ENCODE results near the gene GALNT16.

DNA sequence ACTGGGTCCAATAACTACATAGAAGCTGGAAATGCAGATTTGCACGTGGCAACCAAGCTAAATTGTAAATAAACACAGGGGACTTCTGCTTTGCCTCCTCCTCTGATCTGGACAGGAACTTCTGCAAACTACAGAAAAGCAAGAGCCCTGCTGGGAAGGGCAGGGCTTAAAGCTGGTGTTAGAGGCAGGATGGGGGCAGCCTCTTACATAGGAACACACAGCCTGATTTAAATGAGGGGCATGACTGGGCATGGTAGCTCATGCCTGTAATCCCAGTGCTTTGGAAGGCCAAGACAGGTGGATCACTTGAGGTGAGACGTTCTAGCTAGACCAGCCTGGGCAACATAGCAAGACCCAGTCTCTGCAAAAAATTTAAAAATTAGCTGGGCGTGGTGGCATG, 91.4 kb downstream of the GALNT16 start:
- TF ChIP-seq, protein P1, sequence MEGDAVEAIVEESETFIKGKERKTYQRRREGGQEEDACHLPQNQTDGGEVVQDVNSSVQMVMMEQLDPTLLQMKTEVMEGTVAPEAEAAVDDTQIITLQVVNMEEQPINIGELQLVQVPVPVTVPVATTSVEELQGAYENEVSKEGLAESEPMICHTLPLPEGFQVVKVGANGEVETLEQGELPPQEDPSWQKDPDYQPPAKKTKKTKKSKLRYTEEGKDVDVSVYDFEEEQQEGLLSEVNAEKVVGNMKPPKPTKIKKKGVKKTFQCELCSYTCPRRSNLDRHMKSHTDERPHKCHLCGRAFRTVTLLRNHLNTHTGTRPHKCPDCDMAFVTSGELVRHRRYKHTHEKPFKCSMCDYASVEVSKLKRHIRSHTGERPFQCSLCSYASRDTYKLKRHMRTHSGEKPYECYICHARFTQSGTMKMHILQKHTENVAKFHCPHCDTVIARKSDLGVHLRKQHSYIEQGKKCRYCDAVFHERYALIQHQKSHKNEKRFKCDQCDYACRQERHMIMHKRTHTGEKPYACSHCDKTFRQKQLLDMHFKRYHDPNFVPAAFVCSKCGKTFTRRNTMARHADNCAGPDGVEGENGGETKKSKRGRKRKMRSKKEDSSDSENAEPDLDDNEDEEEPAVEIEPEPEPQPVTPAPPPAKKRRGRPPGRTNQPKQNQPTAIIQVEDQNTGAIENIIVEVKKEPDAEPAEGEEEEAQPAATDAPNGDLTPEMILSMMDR (IDR thresholded peaks at IDR 0.05), result no peak
- TF ChIP-seq POLR2A (IDR thresholded peaks at IDR 0.05) (no peak), POLR2AphosphoS5 (IDR thresholded peaks at IDR 0.05) (no peak), EP300 (IDR thresholded peaks at IDR 0.05) (no peak)
